Embryonic facial prominence (tissue), 1 donor: Measurements from ENCODE around the gene CBR3.
"Not testable (repeated sequence)": the region's sequence is repeated elsewhere in the genome, so short reads cannot be mapped to it uniquely, and the experiment has no call there.

Experiments
- DNase-seq: peaks from one replicate; pipeline ENCODE4 v3.0.0-alpha.2; 2016; ENCODE audit errors: extremely low spot score

CBR3 gene

GRCh38 chr21:36117286-36117741 lies 17.6 kb upstream of the CBR3 start:
- DNase-seq = no peak

- DNase-seq = no peak
Measured at GRCh38 chr21:36120304-36120888, 14.5 kb upstream of the CBR3 start.

GRCh38 chr21:36122977-36123376 lies 11.9 kb upstream of the CBR3 start:
- no peak for DNase-seq

- no peak for DNase-seq
Measured at GRCh38 chr21:36124395-36124794, 10.5 kb upstream of the CBR3 start.

GRCh38 chr21:36125512-36126207 lies 9.2 kb upstream of the CBR3 start:
- no peak for DNase-seq

- DNase-seq = no peak
Measured at GRCh38 chr21:36126208-36126565, 8.7 kb upstream of the CBR3 start.

- no peak for DNase-seq
Measured at GRCh38 chr21:36126621-36127110, 8.2 kb upstream of the CBR3 start.

- DNase-seq = no peak
Measured at GRCh38 chr21:36127250-36127904, 7.5 kb upstream of the CBR3 start.

GRCh38 chr21:36127977-36128376 lies 6.9 kb upstream of the CBR3 start:
- DNase-seq = no peak

GRCh38 chr21:36129219-36129618 lies 5.7 kb upstream of the CBR3 start:
- no peak for DNase-seq

- not testable (repeated sequence) for DNase-seq
Measured at GRCh38 chr21:36130414-36130762, 4.5 kb upstream of the CBR3 start.

- not testable (repeated sequence) for DNase-seq
Measured at GRCh38 chr21:36130839-36131238, 4.0 kb upstream of the CBR3 start.

- no peak for DNase-seq
Measured at GRCh38 chr21:36132696-36133095, 2.2 kb upstream of the CBR3 start.

- DNase-seq = no peak
Measured at GRCh38 chr21:36135391-36136102, 668 bp downstream of the CBR3 start.

GRCh38 chr21:36139791-36140190 lies 4.9 kb downstream of the CBR3 start:
- not testable (repeated sequence) for DNase-seq

- peak; percentile 58 for DNase-seq
Measured at GRCh38 chr21:36141513-36141925, 6.6 kb downstream of the CBR3 start.

GRCh38 chr21:36144233-36144632 lies 9.4 kb downstream of the CBR3 start:
- DNase-seq = not testable (repeated sequence)

- DNase-seq = no peak
Measured at GRCh38 chr21:36145259-36145658, 10.4 kb downstream of the CBR3 start.

GRCh38 chr21:36147911-36148310 lies 13.0 kb downstream of the CBR3 start:
- no peak for DNase-seq

GRCh38 chr21:36148886-36149285 lies 14.0 kb downstream of the CBR3 start:
- DNase-seq = no peak

GRCh38 chr21:36149788-36150711 lies 15.2 kb downstream of the CBR3 start:
- DNase-seq = no peak
